Esophagus muscularis mucosa (tissue), 4 donors: ENCODE results near the gene DCAF8. TPM values are rescaled to one million over a fixed set of nuclear protein-coding genes. Genes with fewer than 3 reads are reported as not detected.
A peak's percentile ranks its signal among the peaks of the same experiment; 100 is the strongest.

ENCODE experiments used
- DNase-seq: peaks from one replicate; pipeline ENCODE4 v3.0.0-alpha.2; 2017; ENCODE audit errors: extremely low spot score
- H3K27ac ChIP-seq, 4 donors: fragments of 200-600 bp; sonication (generic); replicated peaks in 1 of 4; 1 replicate in 3 of 4; 2 replicates in 1 of 4; pipeline ENCODE4 v1.5.1; 2016 to 2019; ENCODE audit warnings: mild to moderate bottlenecking in 1 of 4
- H3K27me3 ChIP-seq, 4 donors: fragments of 200-600 bp; sonication (generic); one replicate each; pipeline versions ENCODE4 v1.5.1 to v1.6.0; 2016 to 2019
- H3K36me3 ChIP-seq, 4 donors: fragments of 200-600 bp; sonication (generic); one replicate each; pipeline ENCODE4 v1.5.1; 2016 to 2019
- H3K4me1 ChIP-seq, 4 donors: fragments of 200-600 bp; sonication (generic); one replicate each; pipeline ENCODE4 v1.5.1; 2016 to 2019
- H3K4me3 ChIP-seq, 4 donors: fragments of 200-600 bp; sonication (generic); 1 replicate in 2 of 4; 2 replicates in 2 of 4; pipeline ENCODE4 v1.5.1; 2016 to 2019; ENCODE audit warnings: mild to moderate bottlenecking in 4 of 4, moderate library complexity in 1 of 4
- H3K9me3 ChIP-seq, 4 donors: fragments of 200-600 bp; sonication (generic); 1 replicate in 3 of 4; 2 replicates in 1 of 4; pipeline ENCODE4 v1.5.1; 2016 to 2019
- CTCF ChIP-seq, 3 experiments: fragments of 200-600 bp in 2 of 3; fragments of 450-650 bp in 1 of 3; sonication (generic) in 2 of 3; IDR thresholded peaks; one replicate each; pipeline ENCODE4 v1.5.1; 2017 to 2019; ENCODE audit warnings: antibody characterized with exemption in 3 of 3, mild to moderate bottlenecking in 2 of 3, moderate library complexity in 1 of 3
- EP300 ChIP-seq: sonication (generic); formaldehyde crosslinking; IDR thresholded peaks from one replicate; pipeline ENCODE4 v1.6.1; 2017; ENCODE audit warnings: antibody characterized with exemption
- POLR2A ChIP-seq: fragments of 450-650 bp; IDR thresholded peaks from one replicate; pipeline ENCODE4 v1.6.1; 2017; ENCODE audit warnings: antibody characterized with exemption, moderate library complexity, mild to moderate bottlenecking, low read depth
- POLR2AphosphoS5 ChIP-seq, 2 donors: sonication (generic); formaldehyde crosslinking; IDR thresholded peaks; one replicate each; pipeline ENCODE4 v1.6.1; 2017; ENCODE audit warnings: antibody characterized with exemption in 2 of 2
- WGBS: methylation state at CpG from one replicate; pipeline ENCODE4 v1.1.5; 2018; 5-methylcytosine and 5-hydroxymethylcytosine counted together
- intact Hi-C: fragments of 100-400 bp; cut with DNase I; formaldehyde crosslinking; loops from one replicate; pipeline ENCODE4 v1.15.1; 2023
- total RNA-seq, 4 donors: library from RNA; depleted of rRNA; stranded (reverse); fragments of >200 nt; gene quantifications; one replicate each; pipeline versions ENCODE4 v1.1.0 to v1.2.1, GENCODE V29; 2016

DCAF8 gene
- total RNA-seq, 4 donors from 2014 or later: 111 to 191 (median 172) TPM

- Histone ChIP-seq H3K4me3 (peak overlapping the region in 1 of 4 donors; percentile 3), H3K27ac (peak overlapping the region; percentile 89 to 96 (median 91)), H3K9me3 (no peaks in the 10 kb centered on the region), H3K4me1 (peaks cover 61 to 68% (median 63%) of the 10 kb centered on the region in 4 donors), H3K27me3 (no peaks in the 10 kb centered on the region), H3K36me3 (peaks cover 14 to 41% (median 40%) of the 10 kb centered on the region in 4 donors)
- DNase-seq: no peak
- TF ChIP-seq POLR2A: no peak
- no peak for TF ChIP-seq POLR2AphosphoS5 (IDR thresholded peaks at IDR 0.05)
- no peak for TF ChIP-seq CTCF (IDR thresholded peaks at IDR 0.05)
- TF ChIP-seq EP300: no peak
- 45% methylated on average over 5 of the region's 9 CpGs for WGBS
- intact Hi-C loops: loop anchor here (5.0 kb wide), 1 partner anchor 39 kb away; no protein-coding TSS in a partner anchor
Observed at GRCh38 chr1:160207771-160208556, 54.4 kb downstream of the DCAF8 start.

- WGBS: 75% methylated on average over 4 of the region's 4 CpGs
- TF ChIP-seq POLR2AphosphoS5 (IDR thresholded peaks at IDR 0.05): no peak
- TF ChIP-seq EP300: no peak
- no peak for TF ChIP-seq POLR2A
- TF ChIP-seq CTCF (IDR thresholded peaks at IDR 0.05): no peak
- no peak for DNase-seq
- Histone ChIP-seq H3K27ac (peak overlapping the region; percentile 89 to 96 (median 91)), H3K4me1 (peaks cover 61 to 68% (median 63%) of the 10 kb centered on the region in 4 donors), H3K9me3 (no peaks in the 10 kb centered on the region), H3K36me3 (peaks cover 7 to 33% (median 32%) of the 10 kb centered on the region in 4 donors), H3K4me3 (peak overlapping the region in 2 of 4 donors; percentile 73 to 95), H3K27me3 (no peaks in the 10 kb centered on the region)
- intact Hi-C loops: loop anchor here (5.0 kb wide), 1 partner anchor 40 kb away; no protein-coding TSS in a partner anchor
Observed at GRCh38 chr1:160207118-160207650, 55.2 kb downstream of the DCAF8 start.

- no peaks in the 10 kb centered on the region for H3K9me3 ChIP-seq
- H3K27me3 ChIP-seq: no peaks in the 10 kb centered on the region
- H3K27ac ChIP-seq: peak overlapping the region; percentile 89 to 96 (median 91)
- 33% methylated on average over 9 of the region's 9 CpGs for WGBS
- intact Hi-C loops: loop anchor here (5.0 kb wide), 1 partner anchor 41 kb away; no protein-coding TSS in a partner anchor
- peaks cover 1 to 27% (median 26%) of the 10 kb centered on the region in 4 donors for H3K36me3 ChIP-seq
- no peak for DNase-seq
- TF ChIP-seq EP300 (no peak), POLR2AphosphoS5 (IDR thresholded peaks at IDR 0.05) (peak in 1 of 2 donors; percentile 55), POLR2A (no peak)
- H3K4me3 ChIP-seq: peak overlapping the region; percentile 66 to 98 (median 84)
- peaks cover 60 to 66% (median 62%) of the 10 kb centered on the region in 4 donors for H3K4me1 ChIP-seq
Observed at GRCh38 chr1:160206421-160207117, 55.8 kb downstream of the DCAF8 start.

- intact Hi-C loops: loop anchor here (5.0 kb wide), 1 partner anchor 41 kb away; no protein-coding TSS in a partner anchor
- Histone ChIP-seq H3K27me3 (no peaks in the 10 kb centered on the region), H3K4me1 (peaks cover 55 to 61% (median 59%) of the 10 kb centered on the region in 4 donors), H3K36me3 (peaks cover 0 to 22% (median 21%) of the 10 kb centered on the region in 4 donors), H3K9me3 (no peaks in the 10 kb centered on the region), H3K27ac (peak overlapping the region; percentile 89 to 96 (median 91)), H3K4me3 (peak overlapping the region; percentile 66 to 98 (median 84))
- TF ChIP-seq EP300 (no peak), CTCF (IDR thresholded peaks at IDR 0.05) (no peak), POLR2AphosphoS5 (IDR thresholded peaks at IDR 0.05) (no peak), POLR2A (no peak)
- DNase-seq: no peak
- WGBS: 3% methylated on average over 9 of the region's 9 CpGs
Observed at GRCh38 chr1:160206036-160206389, 56.3 kb downstream of the DCAF8 start.
